GM20000 (cell line): ENCODE data around the gene GAPVD1.

Experiments used
- DNase-seq: peaks from one replicate; pipeline ENCODE4 v3.0.0; 2012; ENCODE audit warnings: low spot score
- TF ChIP-seq, protein P1 (sequence below): IDR thresholded peaks from 2 replicates; pipeline ENCODE4 v1.5.1; 2012; ENCODE audit warnings: mild to moderate bottlenecking, control low read depth; ENCODE audit errors: extremely low read depth, missing control alignments

The GAPVD1 gene

GRCh38 chr9:125372441-125373226 is 111.0 kb downstream of the GAPVD1 start:
- TF ChIP-seq, protein P1, sequence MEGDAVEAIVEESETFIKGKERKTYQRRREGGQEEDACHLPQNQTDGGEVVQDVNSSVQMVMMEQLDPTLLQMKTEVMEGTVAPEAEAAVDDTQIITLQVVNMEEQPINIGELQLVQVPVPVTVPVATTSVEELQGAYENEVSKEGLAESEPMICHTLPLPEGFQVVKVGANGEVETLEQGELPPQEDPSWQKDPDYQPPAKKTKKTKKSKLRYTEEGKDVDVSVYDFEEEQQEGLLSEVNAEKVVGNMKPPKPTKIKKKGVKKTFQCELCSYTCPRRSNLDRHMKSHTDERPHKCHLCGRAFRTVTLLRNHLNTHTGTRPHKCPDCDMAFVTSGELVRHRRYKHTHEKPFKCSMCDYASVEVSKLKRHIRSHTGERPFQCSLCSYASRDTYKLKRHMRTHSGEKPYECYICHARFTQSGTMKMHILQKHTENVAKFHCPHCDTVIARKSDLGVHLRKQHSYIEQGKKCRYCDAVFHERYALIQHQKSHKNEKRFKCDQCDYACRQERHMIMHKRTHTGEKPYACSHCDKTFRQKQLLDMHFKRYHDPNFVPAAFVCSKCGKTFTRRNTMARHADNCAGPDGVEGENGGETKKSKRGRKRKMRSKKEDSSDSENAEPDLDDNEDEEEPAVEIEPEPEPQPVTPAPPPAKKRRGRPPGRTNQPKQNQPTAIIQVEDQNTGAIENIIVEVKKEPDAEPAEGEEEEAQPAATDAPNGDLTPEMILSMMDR, result no peak
- no peak for DNase-seq

- DNase-seq, result peak; percentile 83
- TF ChIP-seq, protein P1, result peak; percentile 61
Observed at GRCh38 chr9:125374443-125375309, 113.0 kb downstream of the GAPVD1 start.

GRCh38 chr9:125375820-125376219 is 114.2 kb downstream of the GAPVD1 start:
- no peak for DNase-seq
- TF ChIP-seq, protein P1, result no peak

DNA sequence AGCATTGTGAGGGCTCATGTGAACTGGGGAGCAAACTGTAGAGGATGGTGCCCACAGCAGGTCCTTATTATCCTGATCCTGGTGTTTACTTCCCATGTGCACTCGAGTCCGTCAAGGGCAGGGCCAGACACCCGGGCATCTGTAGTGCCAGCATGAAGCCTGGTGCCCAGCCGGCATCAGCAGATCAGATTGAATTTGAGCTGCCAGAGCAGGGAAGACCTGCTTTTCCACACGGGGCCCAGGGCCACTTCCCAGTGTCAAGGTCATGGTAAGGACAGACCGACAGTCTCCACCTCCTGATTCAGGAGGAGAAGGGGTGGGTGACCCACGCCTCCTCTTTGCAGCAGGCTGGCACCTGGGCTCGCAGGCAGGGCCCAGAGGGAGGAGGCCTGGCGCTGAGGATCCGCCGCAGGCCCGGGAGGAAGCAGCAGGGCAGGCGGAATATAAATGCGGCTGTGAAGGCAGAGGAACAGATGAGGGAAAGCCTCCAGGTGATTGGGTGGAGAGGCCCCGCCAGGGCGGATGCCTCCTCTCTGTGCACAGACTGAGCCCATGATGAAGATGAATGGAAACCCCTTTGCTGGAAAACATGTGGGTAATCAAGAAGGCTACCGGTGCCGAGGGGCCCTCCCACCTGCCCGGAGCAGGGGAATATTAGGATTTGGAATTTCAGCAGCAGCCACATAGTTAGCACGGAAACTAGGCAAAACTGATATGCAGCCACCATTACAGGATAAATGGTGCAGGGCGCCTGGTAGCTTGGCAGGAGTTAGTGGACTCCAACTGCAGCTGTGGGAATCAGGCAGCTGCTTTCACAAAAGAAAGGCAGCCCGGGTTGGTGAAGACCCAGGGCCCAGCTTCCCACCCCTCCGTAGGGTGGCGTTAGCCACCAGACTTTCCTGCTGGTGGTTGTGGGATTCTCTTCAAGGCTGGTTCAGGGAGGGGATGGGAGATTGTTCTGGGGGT is 114.9 kb downstream of the GAPVD1 start:
- no peak for DNase-seq
- TF ChIP-seq, protein P1, result no peak

DNA sequence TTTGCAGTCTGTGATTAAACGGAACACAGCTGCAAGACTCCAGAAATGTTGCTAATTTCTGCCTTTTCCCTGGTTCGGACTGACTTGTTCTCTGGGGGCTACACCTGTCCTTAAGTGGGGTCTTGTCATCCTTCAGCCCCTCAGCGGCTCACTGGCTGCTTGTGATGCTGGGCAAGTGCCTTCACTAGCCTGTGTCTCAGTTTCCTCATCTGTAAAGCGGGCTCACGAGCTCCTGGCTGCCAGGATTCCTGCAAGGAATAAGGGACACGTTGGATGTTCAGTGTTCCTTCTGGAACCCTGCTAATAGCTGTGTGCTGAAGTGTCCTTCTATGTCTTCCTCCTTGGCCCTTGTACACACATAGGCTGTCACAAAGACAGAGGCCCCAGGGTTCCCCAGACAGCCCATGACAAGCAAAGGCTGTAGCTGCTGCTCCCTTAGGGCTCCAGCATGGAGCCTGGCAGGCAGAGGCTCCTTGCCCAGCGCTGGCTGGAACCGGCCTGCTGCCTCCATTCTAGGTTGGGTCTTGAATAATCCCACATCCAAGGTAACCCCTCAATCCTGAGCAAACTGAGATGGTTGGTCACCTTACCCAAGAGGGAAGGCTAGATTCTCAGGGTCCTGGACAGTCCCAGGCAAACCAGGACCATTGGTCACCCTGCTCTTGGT is 116.1 kb downstream of the GAPVD1 start:
- TF ChIP-seq, protein P1, result no peak
- no peak for DNase-seq

GRCh38 chr9:125378778-125379177 is 117.2 kb downstream of the GAPVD1 start:
- TF ChIP-seq, protein P1, result no peak
- no peak for DNase-seq
